Gastrocnemius medialis (tissue), 4 donors: Measurements from ENCODE around the gene SLC10A7.

Experiments
- CTCF ChIP-seq, 5 experiments: fragments of 450-650 bp in 3 of 5; fragments of 200-600 bp in 2 of 5; sonication (generic) in 2 of 5; IDR thresholded peaks in 4 of 5; conservative IDR thresholded peaks in 1 of 5; 1 replicate in 4 of 5; 2 replicates in 1 of 5; pipeline ENCODE4 v1.5.1; 2016 to 2019; ENCODE audit warnings: antibody characterized with exemption in 5 of 5, mild to moderate bottlenecking in 3 of 5, moderate library complexity in 3 of 5
- POLR2A ChIP-seq, 2 donors: fragments of 450-650 bp; IDR thresholded peaks; one replicate each; pipeline ENCODE4 v1.6.1; 2017; ENCODE audit warnings: antibody characterized with exemption in 2 of 2, mild to moderate bottlenecking in 2 of 2, moderate library complexity in 2 of 2

GRCh38 chr4:146462251-146462650, 59.5 kb downstream of the SLC10A7 start:
- TF ChIP-seq POLR2A (IDR thresholded peaks at IDR 0.05): no peak
- TF ChIP-seq CTCF (IDR thresholded peaks at IDR 0.05 in 4 of 5, conservative IDR thresholded peaks at IDR 0.05 in 1 of 5): no peak
